IMR-90 (cell line): Measurements from ENCODE around the gene C10orf62. TPM values are rescaled to one million over a fixed set of nuclear protein-coding genes. Genes with fewer than 3 reads are reported as not detected.

ENCODE experiments used
- ATAC-seq: fragments of 200-7000 bp; cut with Tn5 transposase; 2 replicates; pipeline ENCODE4 v1.9.1; 2020; ENCODE audit warnings: low read depth, mild to moderate bottlenecking, moderate library complexity
- BruUV-seq: library from RNA; stranded (reverse); fragments of 400-500 nt; replicated peaks from 2 replicates; lab custom pipeline; 2021; lab: Mats Ljungman, UMichigan
- CTCF ChIA-PET: fragments of 300-600 bp; formaldehyde crosslinking; extraction: SDS; loops from one replicate; lab custom pipeline; 2021; ENCODE audit warnings: antibody characterized with exemption; lab: Yijun Ruan, JAX
- POLR2A ChIA-PET: fragments of 300-600 bp; sonication (Branson Sonifier 250); formaldehyde crosslinking; loops from one replicate; lab custom pipeline; 2022; ENCODE audit warnings: antibody characterized with exemption; ENCODE audit not compliant: unreplicated experiment; lab: Charles Lee
- DNase-seq: peaks from one replicate; pipeline ENCODE4 v3.0.0; 2013
- H2AFZ ChIP-seq: replicated peaks from 2 replicates; pipeline ENCODE3; 2013; ENCODE audit warnings: low read length, mild to moderate bottlenecking; ENCODE audit not compliant: poor library complexity
- H2AK5ac ChIP-seq: 2 replicates; pipeline ENCODE4 v1.6.1; 2013; ENCODE audit warnings: low read depth, low read length, inconsistent platforms
- H2AK9ac ChIP-seq: replicated peaks from 2 replicates; pipeline ENCODE3; 2013; ENCODE audit warnings: mild to moderate bottlenecking, low read depth, low read length, moderate library complexity; ENCODE audit not compliant: poor library complexity
- H2BK120ac ChIP-seq: 2 replicates; pipeline ENCODE4 v1.6.1; 2013; ENCODE audit warnings: low read depth, low read length, inconsistent platforms
- H2BK15ac ChIP-seq: 3 replicates; pipeline ENCODE4 v1.6.1; 2013; ENCODE audit warnings: low read depth, low read length, inconsistent platforms
- H2BK20ac ChIP-seq: 2 replicates; pipeline ENCODE4 v1.6.1; 2013; ENCODE audit warnings: low read depth, mild to moderate bottlenecking, inconsistent platforms, low read length, moderate library complexity
- H2BK5ac ChIP-seq: 2 replicates; pipeline ENCODE4 v1.6.1; 2013; ENCODE audit warnings: mild to moderate bottlenecking, low read depth, low read length, inconsistent platforms; ENCODE audit not compliant: poor library complexity, severe bottlenecking
- H3K14ac ChIP-seq: replicated peaks from 2 replicates; pipeline ENCODE4 v1.6.1; 2013; ENCODE audit warnings: low read depth, low read length, inconsistent platforms
- H3K18ac ChIP-seq: 2 replicates; pipeline ENCODE4 v1.6.1; 2013; ENCODE audit warnings: low read depth, low read length, control low read depth
- H3K23ac ChIP-seq: 2 replicates; pipeline ENCODE4 v1.6.1; 2013; ENCODE audit warnings: low read depth, low read length, inconsistent platforms
- H3K27ac ChIP-seq: 2 replicates; pipeline ENCODE4 v1.5.1; 2013; ENCODE audit warnings: mild to moderate bottlenecking, control low read depth, low read length; ENCODE audit not compliant: insufficient read depth
- H3K27me3 ChIP-seq: 2 replicates; pipeline ENCODE4 v1.6.1; 2013; ENCODE audit warnings: low read length; ENCODE audit not compliant: control insufficient read depth, insufficient read depth
- H3K36me3 ChIP-seq: 2 replicates; pipeline ENCODE4 v1.6.1; 2013; ENCODE audit warnings: low read length, mixed read lengths; ENCODE audit not compliant: control insufficient read depth, insufficient read depth
- H3K4ac ChIP-seq: 2 replicates; pipeline ENCODE4 v1.6.1; 2013; ENCODE audit warnings: low read depth, low read length, inconsistent platforms
- H3K4me1 ChIP-seq: 2 replicates; pipeline ENCODE4 v1.6.1; 2013; ENCODE audit warnings: low read length, mixed read lengths; ENCODE audit not compliant: control insufficient read depth, insufficient read depth
- H3K4me2 ChIP-seq: 2 replicates; pipeline ENCODE4 v1.6.1; 2013; ENCODE audit warnings: low read depth, mild to moderate bottlenecking, control low read depth, low read length, moderate library complexity
- H3K4me3 ChIP-seq: 2 replicates; pipeline ENCODE4 v1.5.1; 2013; ENCODE audit warnings: low read depth, mild to moderate bottlenecking, control low read depth, low read length, moderate library complexity; ENCODE audit not compliant: insufficient read depth
- H3K56ac ChIP-seq: 2 replicates; pipeline ENCODE4 v1.6.1; 2013; ENCODE audit warnings: low read length, inconsistent platforms; ENCODE audit not compliant: insufficient read depth; ENCODE audit errors: extremely low read depth
- H3K79me1 ChIP-seq, 2 experiments: 2 replicates each; pipeline ENCODE4 v1.6.1; 2013; ENCODE audit warnings: low read length in 2 of 2, inconsistent platforms in 1 of 2, low read depth in 1 of 2
- H3K9ac ChIP-seq: 2 replicates; pipeline ENCODE4 v1.6.1; 2013; ENCODE audit warnings: low read depth, low read length, control low read depth
- H3K9me1 ChIP-seq: 2 replicates; pipeline ENCODE4 v1.6.1; 2013; ENCODE audit warnings: low read length, inconsistent platforms; ENCODE audit not compliant: insufficient read depth
- H3K9me3 ChIP-seq: 2 replicates; pipeline ENCODE4 v1.6.1; 2013; ENCODE audit warnings: low read length; ENCODE audit not compliant: control insufficient read depth, insufficient read depth
- H4K20me1 ChIP-seq: 2 replicates; pipeline ENCODE4 v1.6.1; 2013; ENCODE audit warnings: low read length, inconsistent platforms; ENCODE audit not compliant: insufficient read depth
- H4K5ac ChIP-seq: 2 replicates; pipeline ENCODE4 v1.6.1; 2013; ENCODE audit warnings: mild to moderate bottlenecking, low read depth, low read length, control low read depth
- H4K8ac ChIP-seq, 2 experiments: 2 replicates each; pipeline ENCODE4 v1.6.1; 2013; ENCODE audit warnings: low read depth in 2 of 2, low read length in 2 of 2, control low read depth in 1 of 2, inconsistent platforms in 1 of 2
- H4K91ac ChIP-seq: 2 replicates; pipeline ENCODE4 v1.6.1; 2013; ENCODE audit warnings: low read depth, low read length, inconsistent platforms; ENCODE audit not compliant: insufficient read depth
- CEBPB ChIP-seq: IDR thresholded peaks from 2 replicates; pipeline ENCODE4 v1.6.1; 2012; ENCODE audit warnings: low read depth, low read length, improper control_type of control experiment
- CTCF ChIP-seq: conservative IDR thresholded peaks from 2 replicates; pipeline ENCODE4 v1.5.1; 2012; ENCODE audit warnings: mild to moderate bottlenecking, low read depth, low read length, improper control_type of control experiment
- FOS ChIP-seq: fragments of 150-350 bp; IDR thresholded peaks from 2 replicates; pipeline ENCODE4 v1.6.1; 2016; ENCODE audit warnings: low read depth, low read length
- MAFK ChIP-seq: IDR thresholded peaks from 2 replicates; pipeline ENCODE4 v1.6.1; 2012; ENCODE audit warnings: low read depth, low read length, improper control_type of control experiment
- MAZ ChIP-seq: IDR thresholded peaks from 2 replicates; pipeline ENCODE4 v1.6.1; 2012; ENCODE audit warnings: low read depth, mild to moderate bottlenecking, low read length, improper control_type of control experiment, moderate library complexity, borderline replicate concordance
- MXI1 ChIP-seq: IDR thresholded peaks from 2 replicates; pipeline ENCODE4 v1.6.1; 2012; ENCODE audit warnings: low read depth, mild to moderate bottlenecking, low read length, moderate library complexity, borderline replicate concordance
- NFE2L2 ChIP-seq: fragments of 150-350 bp; IDR thresholded peaks from 2 replicates; pipeline ENCODE4 v1.6.1; 2016; ENCODE audit warnings: low read depth, mild to moderate bottlenecking, low read length
- RAD21 ChIP-seq: IDR thresholded peaks from 2 replicates; pipeline ENCODE4 v1.6.1; 2012; ENCODE audit warnings: low read length, improper control_type of control experiment
- RCOR1 ChIP-seq: IDR thresholded peaks from 2 replicates; pipeline ENCODE4 v1.6.1; 2012; ENCODE audit warnings: mild to moderate bottlenecking, low read length, improper control_type of control experiment; ENCODE audit not compliant: insufficient replicate concordance
- SMC3 ChIP-seq: fragments of 150-350 bp; IDR thresholded peaks from 2 replicates; pipeline ENCODE4 v1.6.1; 2016; ENCODE audit warnings: low read depth, mild to moderate bottlenecking, antibody characterized with exemption, low read length, moderate library complexity
- WGBS, 2 experiments: methylation state at CpG; one replicate each; pipeline versions ENCODE4 v1.1.5 to v1.1.7; 2013; ENCODE audit warnings: missing lambda C conversion rate in 2 of 2; ENCODE audit not compliant: insufficient read length in 1 of 2; ENCODE audit errors: extremely low coverage in 2 of 2; 5-methylcytosine and 5-hydroxymethylcytosine counted together
- dilution Hi-C: fragments of 300-500 bp; cut with HindIII; formaldehyde crosslinking; loops from one replicate; pipeline ENCODE4 v1.14.3; 2018; ENCODE audit warnings: low sequenced_read_pairs; ENCODE audit not compliant: unreplicated experiment
- in situ Hi-C: fragments of 300-500 bp; cut with MboI; formaldehyde crosslinking; loops from 3 replicates; pipeline ENCODE4 v1.14.3; 2019; ENCODE audit warnings: low sequenced_read_pairs, inconsistent platforms, mixed read lengths
- intact Hi-C: fragments of 100-400 bp; cut with micrococcal nuclease; formaldehyde crosslinking; loops from 2 replicates; pipeline ENCODE4 v1.10.0; 2022
- polyA plus RNA-seq, 3 experiments: library from polyadenylated mRNA; depleted of rRNA; stranded (reverse); fragments of >200 nt; gene quantifications; 2 replicates each; pipeline ENCODE4 v1.2.3, GENCODE V29; 2012; ENCODE audit warnings: low replicate concordance in 1 of 3
- total RNA-seq: library from RNA; depleted of rRNA; stranded (reverse); fragments of >200 nt; gene quantifications from 2 replicates; pipeline ENCODE4 v1.2.3, GENCODE V29; 2012
- TF ChIP-seq, protein P1 (sequence below): fragments of 150-350 bp; IDR thresholded peaks from 2 replicates; pipeline ENCODE4 v1.6.1; 2016; ENCODE audit warnings: low read depth, mild to moderate bottlenecking, low read length, moderate library complexity, borderline replicate concordance
- TF ChIP-seq, protein P2 (sequence below): fragments of 150-350 bp; IDR thresholded peaks from 2 replicates; pipeline ENCODE4 v1.6.1; 2017; ENCODE audit warnings: mild to moderate bottlenecking, antibody characterized with exemption, low read length, low read depth

C10orf62 gene
- total and polyA plus RNA-seq, 2 of the 4 experiments (the other 2 are of a cell fraction) = not detected

DNA sequence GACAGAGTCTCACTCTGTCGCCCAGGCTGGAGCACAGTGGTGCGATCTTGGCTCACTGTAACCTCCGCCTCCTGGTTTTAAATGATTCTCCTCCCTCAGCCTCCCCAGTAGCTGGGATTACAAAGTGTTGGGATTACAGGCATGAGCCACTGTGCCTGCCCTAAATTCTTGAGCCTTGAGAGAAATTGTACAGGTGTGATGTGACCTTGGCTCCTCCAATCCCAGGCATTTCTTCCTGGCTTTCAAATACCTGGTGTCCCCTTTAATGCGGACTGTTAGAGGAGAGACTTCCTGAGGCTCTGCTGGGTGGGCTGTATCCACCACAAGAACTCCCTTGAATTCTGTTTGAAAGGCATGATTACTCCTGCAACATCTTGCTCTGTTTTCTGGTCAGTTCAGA is 28.8 kb downstream of the C10orf62 start:
- Histone ChIP-seq H3K27me3 (no peaks in the 10 kb centered on the region), H3K23ac (no peak overlapping the region), H3K9me3 (no peaks in the 10 kb centered on the region), H3K9me1 (no peaks in the 10 kb centered on the region; the same call in 1 of the 2 replicates), H2BK20ac (no peak overlapping the region), H3K9ac (no peak overlapping the region), H3K4me1 (no peaks in the 10 kb centered on the region), H3K36me3 (peaks cover 5% of the 10 kb centered on the region), H2BK15ac (no peak overlapping the region), H3K4ac (no peak overlapping the region), H3K56ac (no peak overlapping the region), H2AK9ac (no peak overlapping the region), H2BK120ac (no peak overlapping the region), H3K4me2 (no peak overlapping the region), H4K20me1 (no peaks in the 10 kb centered on the region), H3K14ac (no peak overlapping the region), H2BK5ac (no peak overlapping the region), H4K8ac (no peak overlapping the region), H3K18ac (no peak overlapping the region), H3K4me3 (no peak overlapping the region), H4K5ac (no peak overlapping the region), H2AFZ (no peak overlapping the region), H2AK5ac (no peak overlapping the region), H4K91ac (no peak overlapping the region), H3K27ac (no peak overlapping the region), H3K79me1 (no peaks in the 10 kb centered on the region)
- ATAC-seq (no peak), DNase-seq (no peak)
- TF ChIP-seq, protein P1, sequence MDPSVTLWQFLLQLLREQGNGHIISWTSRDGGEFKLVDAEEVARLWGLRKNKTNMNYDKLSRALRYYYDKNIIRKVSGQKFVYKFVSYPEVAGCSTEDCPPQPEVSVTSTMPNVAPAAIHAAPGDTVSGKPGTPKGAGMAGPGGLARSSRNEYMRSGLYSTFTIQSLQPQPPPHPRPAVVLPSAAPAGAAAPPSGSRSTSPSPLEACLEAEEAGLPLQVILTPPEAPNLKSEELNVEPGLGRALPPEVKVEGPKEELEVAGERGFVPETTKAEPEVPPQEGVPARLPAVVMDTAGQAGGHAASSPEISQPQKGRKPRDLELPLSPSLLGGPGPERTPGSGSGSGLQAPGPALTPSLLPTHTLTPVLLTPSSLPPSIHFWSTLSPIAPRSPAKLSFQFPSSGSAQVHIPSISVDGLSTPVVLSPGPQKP = no peak
- no peak for TF ChIP-seq MXI1
- TF ChIP-seq CTCF = no peak
- no peak for TF ChIP-seq MAZ
- TF ChIP-seq, protein P2, sequence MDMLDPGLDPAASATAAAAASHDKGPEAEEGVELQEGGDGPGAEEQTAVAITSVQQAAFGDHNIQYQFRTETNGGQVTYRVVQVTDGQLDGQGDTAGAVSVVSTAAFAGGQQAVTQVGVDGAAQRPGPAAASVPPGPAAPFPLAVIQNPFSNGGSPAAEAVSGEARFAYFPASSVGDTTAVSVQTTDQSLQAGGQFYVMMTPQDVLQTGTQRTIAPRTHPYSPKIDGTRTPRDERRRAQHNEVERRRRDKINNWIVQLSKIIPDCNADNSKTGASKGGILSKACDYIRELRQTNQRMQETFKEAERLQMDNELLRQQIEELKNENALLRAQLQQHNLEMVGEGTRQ = no peak
- no peak for TF ChIP-seq CEBPB
- TF ChIP-seq RCOR1 = no peak
- TF ChIP-seq FOS = no peak
- no peak for TF ChIP-seq RAD21
- TF ChIP-seq NFE2L2 = no peak
- no peak for TF ChIP-seq SMC3
- TF ChIP-seq MAFK = no peak
- in situ Hi-C loops (no loop called here), dilution Hi-C loops (no loop called here), intact Hi-C loops (no loop called here)
- BruUV-seq = no TSS peak
- no CpG with 5 or more reads among the region's 4 CpGs for WGBS, 2 experiments
- ChIA-PET CTCF (no interaction called here), POLR2A (no interaction called here)
